HG03196 (cell line): ENCODE measurements around the gene BBC3.
"Not testable (repeated sequence)": the region's sequence is repeated elsewhere in the genome, so short reads cannot be mapped to it uniquely, and the experiment has no call there.

Experiments
- ATAC-seq: cut with Tn5 transposase; IDR thresholded peaks from one replicate; pipeline ENCODE4 v1.9.1; 2021; ENCODE audit not compliant: unreplicated experiment

The BBC3 gene

DNA sequence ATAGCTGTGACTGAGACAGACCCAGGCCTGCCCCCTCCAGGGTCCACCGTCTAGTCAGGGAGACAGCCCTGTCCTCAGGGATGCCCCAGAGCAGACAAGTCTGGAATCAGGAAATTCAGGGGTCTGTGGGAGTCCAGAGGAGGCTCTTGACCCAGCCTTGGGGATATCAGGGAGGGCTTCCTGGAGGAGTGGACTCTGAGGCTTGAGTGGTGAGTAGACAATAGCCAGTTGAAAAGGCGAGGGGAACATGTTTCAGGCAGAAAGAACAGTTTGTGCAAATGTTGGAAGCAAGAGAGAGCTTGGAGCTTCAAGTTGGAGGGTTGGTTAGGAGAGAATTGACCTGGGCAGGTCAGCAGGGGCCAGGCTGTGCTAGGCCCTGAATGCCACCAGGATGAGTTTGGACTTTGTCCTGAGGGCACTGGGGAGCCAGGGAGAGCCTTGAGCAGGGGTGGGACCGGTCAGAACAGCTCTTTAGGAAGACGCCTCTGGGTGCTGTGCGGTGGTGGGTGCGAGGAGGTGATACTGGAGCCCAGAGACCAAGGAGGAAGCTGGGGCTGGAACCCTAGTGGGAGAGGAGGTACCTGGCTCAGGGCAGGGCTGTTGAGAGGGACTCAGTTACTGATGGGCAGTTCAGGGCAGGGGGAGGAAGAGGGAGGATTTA, 28.0 kb upstream of the BBC3 start:
- no peak for ATAC-seq

DNA sequence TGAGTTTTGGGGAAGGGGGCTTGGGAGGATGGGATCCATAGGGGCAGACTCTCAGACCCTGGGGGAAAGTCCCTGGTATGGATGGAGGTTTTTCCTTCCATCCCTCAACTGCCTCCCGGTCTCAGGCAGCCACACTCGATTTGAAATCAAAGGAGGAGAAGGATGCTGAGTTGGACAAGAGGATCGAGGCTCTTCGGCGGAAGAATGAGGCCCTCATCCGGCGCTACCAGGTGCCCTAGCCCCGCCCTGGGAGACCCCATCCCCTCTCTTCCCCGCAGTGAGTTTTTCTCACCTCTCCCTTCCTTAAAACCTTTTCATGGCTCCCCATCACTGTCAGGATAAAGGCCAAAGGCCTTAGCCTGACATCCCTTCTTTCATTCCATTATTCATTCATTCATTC, 27.4 kb upstream of the BBC3 start:
- ATAC-seq = no peak

DNA sequence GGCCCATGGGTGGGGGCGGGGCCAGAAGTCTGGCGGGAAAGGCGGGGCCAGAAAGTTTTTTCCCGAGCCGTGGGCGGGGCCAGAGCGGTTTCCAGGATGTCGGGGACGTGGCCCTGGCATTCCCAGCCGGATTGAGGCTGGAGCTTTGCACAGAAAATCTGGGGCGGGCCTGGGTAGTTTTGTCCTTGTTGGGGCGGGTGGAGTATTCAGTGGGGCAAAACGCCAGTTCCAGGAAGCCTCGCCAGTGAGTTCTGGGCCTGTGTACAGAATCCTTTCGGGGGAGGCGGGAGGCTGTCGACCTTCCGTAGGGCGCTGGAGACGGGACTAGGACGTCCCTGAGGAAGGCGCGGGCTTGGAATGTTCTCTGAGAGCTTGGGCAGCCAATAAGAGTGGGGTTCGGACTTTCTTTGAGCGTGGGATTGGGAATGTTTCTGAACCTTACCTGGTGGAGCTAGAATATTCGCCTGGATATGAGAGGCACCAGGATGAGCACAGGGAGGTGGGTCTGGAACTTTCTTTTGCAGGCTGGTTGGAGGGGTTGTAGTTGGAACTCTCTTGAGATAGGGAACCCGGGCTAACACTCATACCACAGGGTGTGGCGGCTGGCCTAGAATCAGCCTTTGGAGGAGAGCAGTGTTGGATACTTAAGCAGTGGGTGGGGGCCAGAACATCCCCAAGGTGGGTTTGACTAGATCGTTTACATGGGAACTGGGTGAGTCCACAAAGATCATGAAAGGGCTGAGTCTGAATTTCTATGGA, 26.6 kb upstream of the BBC3 start:
- no peak for ATAC-seq

DNA sequence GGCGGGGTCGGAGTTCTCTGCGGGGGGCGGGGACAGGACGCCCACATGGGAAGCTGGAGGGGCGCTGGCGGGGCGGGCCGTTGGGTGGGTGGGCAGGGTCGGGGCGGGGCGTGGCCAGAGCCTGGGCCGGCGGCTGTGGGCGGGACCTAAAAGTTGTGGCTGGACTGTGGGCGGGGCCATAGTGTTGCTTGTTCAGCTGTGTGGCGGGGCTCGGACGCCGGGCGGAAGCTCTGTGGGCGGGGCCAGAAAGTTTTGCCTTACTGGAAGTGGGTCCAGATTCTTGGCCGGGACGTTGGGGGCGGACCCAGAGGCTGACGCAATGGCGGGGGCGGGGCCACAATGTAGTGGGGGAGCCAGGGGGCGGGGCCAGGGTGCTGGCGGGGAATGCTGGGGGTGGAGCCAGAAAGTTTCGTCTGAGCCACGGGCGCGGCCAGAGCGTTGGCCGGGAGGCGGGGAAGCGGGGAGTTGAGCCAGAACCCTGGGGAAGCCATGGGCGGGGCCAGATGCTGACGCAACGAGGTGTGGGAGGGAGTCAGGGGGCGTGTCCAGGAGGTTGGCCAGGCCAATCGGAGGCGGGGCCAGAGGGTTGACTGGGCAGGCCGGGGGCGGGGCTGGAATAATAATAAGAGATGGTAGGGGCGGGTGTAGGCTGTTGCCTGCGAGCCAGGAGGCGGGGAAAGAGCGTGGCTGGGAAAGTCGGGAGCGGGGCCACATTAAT, 25.9 kb upstream of the BBC3 start:
- ATAC-seq = peak; percentile 78

DNA sequence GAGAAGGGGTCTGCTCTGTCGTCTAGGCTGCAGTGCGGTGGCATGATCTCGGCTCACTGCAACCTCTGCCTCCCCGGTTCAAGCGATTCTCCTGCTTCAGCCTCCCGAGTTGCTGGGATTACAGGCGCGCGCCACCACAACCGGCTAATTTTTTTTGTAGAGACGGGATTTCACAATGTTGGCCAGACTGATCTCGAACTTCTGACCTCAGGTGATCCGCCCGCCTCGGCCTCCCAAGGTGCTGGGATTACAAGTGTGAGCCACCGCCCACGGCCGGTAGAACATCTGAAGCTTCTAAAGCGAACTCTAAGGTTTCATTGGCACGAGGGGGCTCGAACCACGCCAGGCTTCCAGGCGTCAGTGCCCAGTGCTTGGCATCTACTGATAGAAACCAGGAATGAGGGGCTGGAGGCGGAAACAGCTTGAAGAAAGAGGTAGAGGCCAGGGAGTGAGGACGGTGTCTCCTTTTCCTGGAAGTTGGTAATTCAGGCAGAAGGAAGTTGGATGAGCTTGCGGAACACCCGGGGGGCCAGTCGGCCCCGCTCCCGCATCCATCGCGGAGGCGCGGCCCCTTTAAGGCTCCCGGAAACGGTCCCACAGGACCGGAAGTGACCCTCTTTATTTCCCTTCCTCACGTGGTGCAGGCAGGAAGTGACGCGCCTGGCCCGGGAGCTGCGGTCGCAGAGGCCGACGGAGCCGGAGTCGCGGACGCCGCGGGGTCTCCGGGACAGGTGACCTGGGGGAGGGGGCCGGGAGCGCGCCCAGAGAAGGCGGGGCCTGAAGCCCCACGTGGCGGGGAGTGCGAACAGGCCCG, 25.1 kb upstream of the BBC3 start, which contains the start of gene CCDC9:
TSS of gene CCDC9 (plus strand) at position 647 of the 814 bp plus-strand sequence. CDS start 1,876 bp downstream, outside the sequence.
- ATAC-seq = peak; percentile 44

DNA sequence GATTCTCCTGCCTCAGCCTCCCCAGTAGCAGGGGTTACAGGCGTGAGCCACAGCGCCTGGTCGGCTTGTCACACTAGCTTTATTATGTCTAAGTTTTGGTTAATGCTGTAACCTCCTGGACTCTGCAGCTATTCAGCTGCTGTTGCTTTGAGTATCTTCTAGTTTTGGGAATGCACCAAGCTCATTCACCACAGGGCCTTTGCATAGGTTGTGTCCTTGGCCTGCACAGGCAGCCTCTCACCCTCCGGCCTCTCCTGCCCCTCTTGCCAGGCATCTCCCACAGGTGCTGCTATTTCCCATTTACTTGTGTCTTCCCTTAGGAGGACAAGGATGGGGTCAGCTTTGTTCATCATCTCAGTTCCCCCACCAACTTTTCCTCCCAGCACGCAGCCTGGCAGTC, 23.0 kb upstream of the BBC3 start:
- no peak for ATAC-seq

DNA sequence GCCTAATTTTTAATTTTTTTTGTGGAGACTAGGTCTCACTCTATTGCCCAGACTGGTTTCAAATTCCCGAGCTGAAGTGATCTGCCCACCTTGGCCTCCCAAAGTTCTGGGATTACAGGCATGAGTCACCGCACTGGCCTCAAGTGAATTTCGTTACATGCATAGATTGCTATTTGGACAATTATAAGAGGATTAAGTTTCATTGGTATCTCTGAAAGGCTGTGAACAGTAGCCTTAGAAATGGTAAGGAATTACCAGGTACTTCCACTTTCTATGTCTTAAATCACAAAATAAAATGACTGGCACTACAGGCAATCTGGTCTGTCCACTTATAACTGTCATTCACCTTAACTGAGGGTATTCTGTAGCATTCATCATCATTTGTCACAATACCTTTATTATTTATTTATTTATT, 22.5 kb upstream of the BBC3 start:
- no peak for ATAC-seq

DNA sequence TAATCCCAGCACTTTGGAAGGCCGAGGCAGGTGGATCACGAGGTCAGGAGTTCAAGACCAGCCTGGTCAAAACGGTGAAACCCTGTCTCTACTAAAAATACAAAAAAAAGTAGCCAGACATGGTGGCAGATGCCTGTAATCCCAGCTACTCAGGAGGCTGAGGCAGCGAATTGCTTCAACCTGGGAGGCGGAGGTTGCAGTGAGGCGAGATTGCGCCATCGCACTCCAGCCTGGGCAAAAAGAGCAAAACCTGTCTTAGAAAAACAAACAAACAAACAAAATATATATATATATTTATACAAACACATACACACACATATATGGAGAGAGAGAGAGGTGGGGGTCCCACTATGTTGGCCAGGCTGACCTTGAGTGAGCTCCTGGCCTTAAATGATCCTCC, 22.0 kb upstream of the BBC3 start:
- not testable (repeated sequence) for ATAC-seq

DNA sequence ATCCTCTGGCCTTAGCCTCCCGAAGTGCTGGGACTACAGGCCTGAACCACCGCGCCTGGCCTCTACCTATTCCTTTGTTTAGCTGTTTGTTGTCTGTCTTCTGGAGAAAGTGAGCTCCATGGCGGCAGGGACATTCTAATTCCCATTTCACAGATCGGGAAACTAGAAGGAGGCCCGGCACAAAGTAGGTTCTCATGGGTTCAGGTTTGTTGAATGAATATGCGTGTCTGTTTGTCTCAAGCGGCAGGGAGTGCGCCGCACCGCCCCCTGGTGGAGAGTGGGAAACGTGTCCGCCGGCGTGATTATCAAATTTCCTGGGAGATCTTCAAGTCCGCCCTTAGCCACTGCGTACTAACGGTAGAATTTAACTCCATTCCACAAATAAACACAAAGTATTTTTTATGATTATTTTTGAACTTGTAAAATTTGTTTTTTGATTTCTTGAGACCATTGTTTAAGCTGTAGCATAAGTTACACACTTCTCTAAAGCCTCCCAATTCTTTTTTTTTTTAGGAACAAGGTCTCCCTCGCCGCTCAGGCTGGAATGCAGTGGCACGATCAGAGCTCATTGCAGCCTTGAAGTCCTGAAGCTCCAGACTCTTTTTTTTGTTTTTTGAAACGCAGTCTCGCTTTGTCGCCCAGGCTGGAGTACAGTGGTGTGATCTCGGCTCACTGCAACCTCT, 16.4 kb upstream of the BBC3 start:
- ATAC-seq = no peak

DNA sequence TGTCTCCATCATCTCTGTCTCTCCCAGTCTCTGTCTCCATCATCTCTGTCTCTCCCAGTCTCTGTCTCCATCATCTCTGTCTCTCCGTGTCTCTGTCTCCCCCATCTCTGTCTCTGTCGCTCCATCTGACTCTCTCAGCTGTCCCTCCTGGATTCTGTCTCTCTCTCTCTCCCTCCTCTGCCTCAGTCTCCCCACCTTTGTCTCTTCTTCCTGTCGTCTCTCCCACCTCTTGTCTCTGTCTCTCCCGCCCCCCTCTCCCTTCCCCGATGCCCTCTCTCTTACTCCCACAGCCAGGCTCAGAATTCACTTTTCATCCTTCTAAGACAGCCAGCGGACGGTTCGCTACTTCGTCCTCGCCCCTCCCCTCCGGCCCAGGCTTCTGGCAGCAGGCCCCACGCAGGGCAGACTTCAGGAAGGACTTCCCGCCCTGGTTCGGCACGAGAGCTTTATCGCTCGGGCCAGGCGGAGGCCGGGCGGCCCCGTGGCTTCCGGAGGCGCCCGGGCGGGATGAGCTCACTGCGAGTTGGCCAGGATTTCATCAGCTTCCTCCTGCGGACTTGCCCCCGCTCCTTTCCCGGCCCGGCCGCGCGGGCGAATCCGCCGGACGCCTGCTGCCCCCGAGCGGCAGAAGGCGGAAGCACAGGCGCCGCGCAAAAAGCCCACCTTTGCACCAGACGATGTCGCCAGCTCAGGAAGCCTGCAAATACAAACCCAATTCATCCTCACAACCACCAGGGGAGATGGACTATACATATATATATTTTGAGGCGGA, 13.0 kb upstream of the BBC3 start:
- peak; percentile 69 for ATAC-seq

DNA sequence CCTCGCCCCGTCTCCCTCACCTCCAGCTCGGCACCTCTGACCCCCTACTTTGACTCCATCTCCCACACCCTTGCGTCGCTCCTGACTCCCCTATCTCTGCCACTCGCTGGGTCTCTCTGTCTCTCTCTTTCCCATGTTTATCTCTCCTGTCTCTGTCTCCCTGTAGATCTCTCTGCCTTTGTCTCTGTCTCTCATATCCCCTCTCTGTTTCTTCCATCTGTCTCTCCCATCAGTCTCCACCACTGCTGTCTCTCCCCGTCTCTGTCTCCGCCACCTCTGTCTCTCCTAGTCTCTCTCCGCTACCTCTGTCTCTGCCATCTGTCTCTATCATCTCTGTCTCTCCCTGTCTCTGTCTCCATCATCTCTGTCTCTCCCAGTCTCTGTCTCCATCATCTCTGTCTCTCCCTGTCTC, 12.4 kb upstream of the BBC3 start:
- ATAC-seq = no peak

DNA sequence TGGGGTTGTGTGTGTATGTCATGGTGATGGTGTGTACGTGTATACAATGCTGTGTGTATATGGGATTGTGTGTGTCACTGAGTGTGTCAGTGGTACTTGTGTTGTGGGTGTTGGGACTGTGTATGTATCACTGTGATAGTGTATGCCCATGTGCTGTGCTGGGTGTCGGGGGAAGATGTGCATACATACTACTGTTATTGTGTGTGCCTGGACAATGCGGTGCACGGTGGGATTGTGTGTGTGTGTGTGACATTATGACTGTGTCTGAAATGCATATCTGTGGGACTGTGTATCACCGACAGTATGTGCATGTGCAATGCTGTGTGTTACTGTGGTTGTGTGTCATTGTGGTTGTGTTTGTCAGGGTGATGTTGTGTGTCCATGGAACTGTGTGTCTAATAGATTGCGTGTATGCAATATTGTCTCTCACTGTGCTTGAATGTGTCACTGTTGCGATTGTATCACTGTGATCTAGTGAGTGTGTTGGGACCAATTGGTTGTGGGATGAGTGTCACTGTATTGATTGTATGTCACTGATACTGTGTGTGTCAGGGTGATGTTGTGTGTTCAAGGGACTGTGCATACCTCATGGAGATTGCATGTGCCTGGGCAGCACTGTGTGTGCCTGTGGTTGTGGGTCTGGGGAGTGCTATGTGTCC, 11.0 kb upstream of the BBC3 start:
- no peak for ATAC-seq

DNA sequence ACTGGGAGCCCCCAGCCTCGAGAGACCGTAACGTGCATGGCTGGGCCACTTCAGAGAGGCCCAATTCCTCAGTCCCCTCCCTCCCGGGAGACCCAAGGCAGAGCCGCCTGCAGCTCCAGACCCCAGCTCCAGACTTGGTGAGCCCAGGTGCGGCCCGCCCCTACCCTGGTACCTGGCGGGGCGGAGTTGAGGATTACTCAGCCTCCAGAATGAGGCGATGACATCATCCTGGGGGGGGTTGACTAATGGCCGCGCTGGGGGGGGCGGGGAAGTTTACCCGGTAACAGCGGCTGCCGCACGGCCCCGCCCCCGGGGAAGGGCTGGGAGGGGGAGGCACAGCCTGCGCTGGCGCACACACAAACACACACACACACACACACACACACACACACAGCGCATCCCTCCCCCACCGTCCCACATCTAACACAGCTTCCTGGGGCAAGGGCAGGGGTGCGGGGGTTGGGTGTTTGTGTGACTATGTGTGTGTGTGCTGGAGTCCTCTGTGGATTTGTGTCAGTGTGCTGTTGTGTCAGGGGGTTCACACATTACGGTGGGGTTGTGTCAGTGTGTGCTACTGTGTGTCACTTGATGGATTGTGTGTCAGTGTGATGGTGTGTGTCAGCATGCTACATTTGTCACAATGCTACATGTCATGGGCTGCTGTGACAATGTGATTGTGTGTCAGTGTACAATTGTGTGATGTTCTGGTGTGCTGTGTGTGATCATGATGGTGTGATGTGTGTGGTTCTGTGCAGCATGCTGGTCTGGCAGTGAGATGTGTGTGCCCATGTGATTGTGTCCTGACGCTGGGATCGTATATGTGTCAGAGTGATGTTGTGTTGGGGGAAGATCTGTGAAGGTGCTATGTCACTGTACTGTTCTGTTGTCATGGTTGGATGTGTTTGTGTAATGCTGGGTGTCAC, 10.3 kb upstream of the BBC3 start:
- ATAC-seq = no peak

DNA sequence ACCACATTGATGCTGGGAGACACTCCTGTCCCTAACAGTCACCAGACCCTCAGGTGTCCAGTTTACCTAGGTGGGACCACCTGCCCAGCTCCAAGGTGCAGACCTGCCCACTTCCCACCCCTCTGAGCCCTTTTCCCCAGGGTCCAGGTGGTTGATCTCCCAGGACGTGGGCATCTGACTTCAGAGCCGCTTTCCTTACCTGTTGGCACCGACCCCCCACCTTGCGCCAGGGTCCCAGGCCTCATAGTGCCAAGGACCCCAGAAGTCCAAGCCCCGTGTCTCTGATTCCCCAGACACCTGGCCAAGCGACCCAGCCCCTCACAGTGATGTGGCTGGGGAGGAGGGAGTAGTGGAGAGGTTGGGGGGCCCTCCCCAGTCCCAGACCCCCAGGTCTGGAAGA, 9.6 kb upstream of the BBC3 start:
- ATAC-seq = no peak

DNA sequence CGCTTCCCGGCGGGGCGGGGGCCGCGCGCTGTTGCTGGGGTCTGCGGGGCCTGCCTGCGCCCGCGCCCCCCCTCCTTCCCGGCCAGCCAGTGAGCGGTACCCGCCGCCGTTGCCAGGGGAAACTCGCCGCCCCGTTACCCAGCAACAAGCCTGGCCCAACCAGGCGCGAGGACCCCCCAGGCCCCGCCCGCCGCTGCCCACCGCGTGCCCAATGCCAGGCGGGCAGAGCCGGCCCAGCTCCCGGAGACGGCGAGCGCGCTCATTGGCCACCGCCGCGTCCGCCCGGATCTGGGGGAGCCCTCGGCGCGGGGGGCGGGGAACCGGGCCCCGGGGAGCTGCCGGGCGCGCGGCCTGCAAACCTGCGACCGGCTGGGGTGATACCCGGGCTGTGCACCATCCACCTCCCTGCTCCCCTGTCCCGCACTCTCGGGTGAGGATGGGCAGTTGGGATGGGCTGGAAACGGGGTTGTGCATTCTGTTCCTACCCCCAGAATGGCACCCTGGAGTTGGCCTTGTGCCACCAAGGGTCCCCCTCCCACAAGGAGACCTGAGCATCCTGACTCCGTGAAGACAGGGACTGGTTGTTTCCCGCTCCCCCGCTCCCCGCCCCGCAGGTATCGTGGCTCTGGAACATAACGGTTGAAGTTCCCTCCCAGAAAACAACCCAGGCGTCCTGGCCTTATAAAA, 8.8 kb upstream of the BBC3 start:
- no peak for ATAC-seq

DNA sequence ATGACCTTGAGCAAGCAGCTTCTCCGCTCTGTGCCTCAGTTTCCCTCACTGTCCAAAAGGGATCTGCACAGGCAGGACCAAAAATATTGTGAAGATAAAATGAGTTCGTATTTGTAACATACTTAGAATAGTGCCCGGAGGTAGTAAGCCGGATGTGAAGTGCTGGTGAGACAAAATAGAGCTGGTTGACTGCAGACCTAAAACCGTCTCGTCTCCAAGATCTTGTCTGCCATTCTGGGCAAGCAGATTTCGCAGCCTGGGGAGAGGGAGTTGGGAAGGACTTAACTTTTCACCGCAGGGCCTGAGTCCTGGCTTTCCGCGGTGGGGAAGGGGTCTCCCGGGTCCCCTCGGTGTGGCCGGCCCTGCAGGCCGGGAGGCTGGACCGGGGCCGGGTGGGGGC, 8.2 kb upstream of the BBC3 start:
- ATAC-seq = no peak

DNA sequence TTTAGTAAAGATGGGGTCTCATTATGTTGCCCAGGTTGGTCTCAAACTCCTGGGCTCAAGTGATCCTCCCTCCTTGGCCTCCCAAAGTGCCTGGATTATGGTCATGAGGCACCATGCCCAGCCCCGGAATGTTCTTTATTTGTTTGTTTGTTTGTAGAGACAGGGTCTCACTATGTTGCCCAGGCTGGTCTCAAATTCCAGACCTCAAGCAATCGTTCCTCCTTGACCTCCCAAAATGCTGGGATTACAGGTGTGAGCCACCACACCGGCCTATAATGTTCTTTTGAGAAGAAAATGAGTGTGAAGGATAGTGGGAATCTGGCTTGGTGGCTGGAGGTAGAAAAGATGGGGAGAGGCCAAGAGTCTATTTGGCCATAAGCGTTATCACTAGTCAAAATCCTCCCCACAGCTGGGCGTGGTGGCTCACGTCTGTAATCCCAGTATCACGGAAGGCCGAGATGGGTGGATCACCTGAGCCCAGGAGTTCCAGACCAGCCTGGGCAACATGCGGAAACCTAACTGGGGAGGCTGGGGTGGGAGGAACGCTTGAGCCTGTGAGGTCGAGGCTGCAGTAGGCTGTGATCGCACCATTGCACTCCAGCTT, 5.2 kb upstream of the BBC3 start:
- ATAC-seq = no peak
